Measurements from ENCODE around the gene GTF2IRD1.
"Not testable (repeated sequence)": the region's sequence is repeated elsewhere in the genome, so short reads cannot be mapped to it uniquely, and the experiment has no call there.

GTF2IRD1 gene

GRCh38 chr7:74474271-74474865, 20.7 kb downstream of the GTF2IRD1 start:
- no peak for DNase-seq

- DNase-seq = no peak
Observed at GRCh38 chr7:74475243-74475986, 21.7 kb downstream of the GTF2IRD1 start.

- no peak for DNase-seq
Observed at GRCh38 chr7:74475987-74476350, 22.3 kb downstream of the GTF2IRD1 start.

- no peak for DNase-seq
Observed at GRCh38 chr7:74476626-74477025, 22.9 kb downstream of the GTF2IRD1 start.

GRCh38 chr7:74478671-74479065, 25.0 kb downstream of the GTF2IRD1 start:
- DNase-seq = no peak

- peak; percentile 58 for DNase-seq
Observed at GRCh38 chr7:74479066-74479781, 25.5 kb downstream of the GTF2IRD1 start.

GRCh38 chr7:74479961-74480829, 26.5 kb downstream of the GTF2IRD1 start:
- peak; percentile 60 for DNase-seq

- DNase-seq = no peak
Observed at GRCh38 chr7:74480861-74481417, 27.2 kb downstream of the GTF2IRD1 start.

- no peak for DNase-seq
Observed at GRCh38 chr7:74481458-74482196, 27.9 kb downstream of the GTF2IRD1 start.

- no peak for DNase-seq
Observed at GRCh38 chr7:74482197-74482467, 28.4 kb downstream of the GTF2IRD1 start.

- DNase-seq = no peak
Observed at GRCh38 chr7:74482629-74483401, 29.1 kb downstream of the GTF2IRD1 start.

GRCh38 chr7:74483402-74484336, 30.0 kb downstream of the GTF2IRD1 start:
- DNase-seq = no peak

- no peak for DNase-seq
Observed at GRCh38 chr7:74485611-74486010, 31.9 kb downstream of the GTF2IRD1 start.

GRCh38 chr7:74488518-74489030, 34.9 kb downstream of the GTF2IRD1 start:
- DNase-seq = not testable (repeated sequence)

- DNase-seq = no peak
Observed at GRCh38 chr7:74489997-74490945, 36.6 kb downstream of the GTF2IRD1 start.

GRCh38 chr7:74491490-74491889, 37.8 kb downstream of the GTF2IRD1 start:
- not testable (repeated sequence) for DNase-seq

GRCh38 chr7:74493295-74493694, 39.6 kb downstream of the GTF2IRD1 start:
- DNase-seq = no peak

- DNase-seq = no peak
Observed at GRCh38 chr7:74494076-74494548, 40.4 kb downstream of the GTF2IRD1 start.
